Dendritic cell treated with granulocyte-macrophage colony-stimulating factor and Interleukin-4, amounts not matched to agents 40 ng/mL and 50 ng/mL, for 4 days (primary cell): ENCODE measurements around the gene FSTL4.

ENCODE experiments used
- H3K27ac Mint-ChIP-seq: one replicate; pipeline ENCODE4 v1.8.0; 2022; ENCODE audit warnings: mild to moderate bottlenecking, mixed read lengths
- H3K27me3 Mint-ChIP-seq: one replicate; pipeline ENCODE4 v1.8.0; 2022; ENCODE audit warnings: mild to moderate bottlenecking, mixed read lengths
- H3K36me3 Mint-ChIP-seq: one replicate; pipeline ENCODE4 v1.8.0; 2022; ENCODE audit warnings: low read depth, mixed read lengths
- H3K4me1 Mint-ChIP-seq: one replicate; pipeline ENCODE4 v1.8.0; 2022; ENCODE audit warnings: low read depth, mixed read lengths
- H3K4me3 Mint-ChIP-seq: one replicate; pipeline ENCODE4 v1.8.0; 2022; ENCODE audit warnings: mild to moderate bottlenecking, moderate library complexity, mixed read lengths
- H3K9me3 Mint-ChIP-seq: one replicate; pipeline ENCODE4 v1.8.0; 2022; ENCODE audit warnings: mixed read lengths
- intact Hi-C: fragments of 100-400 bp; cut with micrococcal nuclease; formaldehyde crosslinking; loops from one replicate; pipeline ENCODE4 v1.15.0; 2022

The FSTL4 gene

DNA sequence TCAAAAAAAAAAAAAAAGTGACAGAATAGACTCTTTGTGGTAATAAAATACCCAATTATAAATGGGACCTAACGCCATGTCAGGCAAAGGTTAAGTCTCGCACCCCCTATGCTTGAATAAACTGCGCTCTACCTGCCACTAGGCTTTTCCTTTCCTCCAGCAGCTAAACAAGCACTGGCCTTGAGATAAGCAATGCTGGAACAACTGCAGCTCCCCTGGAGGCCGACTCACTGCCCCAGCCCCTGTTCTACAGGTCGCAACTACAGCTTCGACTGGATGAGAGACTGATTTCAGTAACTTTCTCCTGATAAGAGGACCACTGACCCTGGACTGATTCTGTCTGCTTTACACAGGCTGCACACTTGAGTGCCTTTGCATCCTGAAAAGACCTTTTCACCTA lies 350.3 kb downstream of the FSTL4 start:
- no peaks in the 10 kb centered on the region for H3K4me1 Mint-ChIP-seq
- no peak overlapping the region for H3K27ac Mint-ChIP-seq
- intact Hi-C loops: no loop called here
- peaks cover 3% of the 10 kb centered on the region for H3K27me3 Mint-ChIP-seq
- no peaks in the 10 kb centered on the region for H3K36me3 Mint-ChIP-seq
- H3K9me3 Mint-ChIP-seq: no peaks in the 10 kb centered on the region
- no peak overlapping the region for H3K4me3 Mint-ChIP-seq

DNA sequence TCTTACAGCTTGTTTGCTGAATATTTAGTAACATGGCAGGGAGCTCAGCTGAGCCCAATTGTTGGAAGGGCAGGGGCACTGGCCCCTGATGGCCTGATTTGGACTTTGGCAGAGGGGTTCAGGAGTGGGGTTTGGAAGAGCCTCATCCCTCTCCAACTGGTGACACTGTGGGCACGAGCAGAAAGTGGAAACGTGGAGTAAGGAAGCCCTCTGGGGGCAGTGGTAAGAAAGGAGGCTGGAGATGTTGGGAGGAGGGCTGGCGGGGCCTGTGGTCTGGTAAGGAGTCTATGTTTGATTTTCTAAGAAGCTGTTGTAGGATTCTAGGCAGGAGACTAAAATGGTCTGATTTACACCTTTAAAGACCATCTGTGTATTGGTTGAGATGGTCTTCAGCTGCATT lies 351.6 kb downstream of the FSTL4 start:
- H3K4me1 Mint-ChIP-seq: no peaks in the 10 kb centered on the region
- no peak overlapping the region for H3K27ac Mint-ChIP-seq
- intact Hi-C loops: no loop called here
- H3K27me3 Mint-ChIP-seq: peaks cover 3% of the 10 kb centered on the region
- no peaks in the 10 kb centered on the region for H3K9me3 Mint-ChIP-seq
- H3K36me3 Mint-ChIP-seq: no peaks in the 10 kb centered on the region
- H3K4me3 Mint-ChIP-seq: no peak overlapping the region

- H3K27ac Mint-ChIP-seq: no peak overlapping the region
- no peak overlapping the region for H3K4me3 Mint-ChIP-seq
Measured at GRCh38 chr5:133259199-133259997, 352.9 kb downstream of the FSTL4 start.

GRCh38 chr5:133257977-133258376 lies 354.4 kb downstream of the FSTL4 start:
- Mint-ChIP-seq H3K27me3 (peaks cover 3% of the 10 kb centered on the region), H3K4me3 (no peak overlapping the region), H3K36me3 (no peaks in the 10 kb centered on the region), H3K4me1 (no peaks in the 10 kb centered on the region), H3K27ac (no peak overlapping the region), H3K9me3 (no peaks in the 10 kb centered on the region)
- intact Hi-C loops: no loop called here

More at GRCh38 chr5:133259199-133259997, 352.9 kb downstream of the FSTL4 start:
- Mint-ChIP-seq H3K36me3 (no peaks in the 10 kb centered on the region), H3K9me3 (no peaks in the 10 kb centered on the region), H3K27me3 (peaks cover 3% of the 10 kb centered on the region), H3K4me1 (no peaks in the 10 kb centered on the region)
- intact Hi-C loops: no loop called here

DNA sequence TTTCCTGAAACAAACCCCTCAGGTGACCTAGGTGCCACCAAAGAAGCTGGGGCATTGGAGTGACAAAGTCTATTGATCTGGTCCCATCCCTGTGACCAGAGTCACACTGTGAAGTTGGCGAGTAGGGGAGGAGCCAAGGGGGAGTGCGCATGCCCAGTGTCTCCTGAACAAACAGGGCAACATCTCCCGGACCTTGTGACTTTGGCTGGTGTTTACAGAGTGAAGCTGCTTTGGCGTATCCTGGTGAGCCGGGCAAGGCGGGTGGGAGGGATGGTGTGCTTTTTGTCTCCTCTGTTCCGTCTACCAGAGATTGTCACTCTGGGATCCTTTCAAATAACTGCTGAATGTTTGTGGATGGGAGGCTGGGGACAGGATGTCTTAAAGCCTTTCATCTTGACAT lies 356.1 kb downstream of the FSTL4 start:
- Mint-ChIP-seq H3K36me3 (no peaks in the 10 kb centered on the region), H3K27me3 (peaks cover 3% of the 10 kb centered on the region), H3K27ac (no peak overlapping the region), H3K4me1 (no peaks in the 10 kb centered on the region), H3K4me3 (no peak overlapping the region), H3K9me3 (no peaks in the 10 kb centered on the region)
- intact Hi-C loops: no loop called here

- intact Hi-C loops: no loop called here
- Mint-ChIP-seq H3K4me3 (no peak overlapping the region), H3K4me1 (no peaks in the 10 kb centered on the region), H3K27me3 (peaks cover 3% of the 10 kb centered on the region), H3K9me3 (no peaks in the 10 kb centered on the region), H3K27ac (no peak overlapping the region), H3K36me3 (no peaks in the 10 kb centered on the region)
Measured at GRCh38 chr5:133254803-133255202, 357.5 kb downstream of the FSTL4 start.

- intact Hi-C loops: no loop called here
- no peak overlapping the region for H3K27ac Mint-ChIP-seq
- no peaks in the 10 kb centered on the region for H3K36me3 Mint-ChIP-seq
- H3K9me3 Mint-ChIP-seq: no peaks in the 10 kb centered on the region
- no peaks in the 10 kb centered on the region for H3K27me3 Mint-ChIP-seq
- no peak overlapping the region for H3K4me3 Mint-ChIP-seq
- no peaks in the 10 kb centered on the region for H3K4me1 Mint-ChIP-seq
Measured at GRCh38 chr5:133253671-133254070, 358.7 kb downstream of the FSTL4 start.

GRCh38 chr5:133253070-133253469 lies 359.3 kb downstream of the FSTL4 start:
- Mint-ChIP-seq H3K27me3 (no peaks in the 10 kb centered on the region), H3K9me3 (no peaks in the 10 kb centered on the region), H3K4me1 (no peaks in the 10 kb centered on the region), H3K4me3 (no peak overlapping the region), H3K27ac (no peak overlapping the region), H3K36me3 (no peaks in the 10 kb centered on the region)
- intact Hi-C loops: no loop called here

GRCh38 chr5:133252133-133252480 lies 360.2 kb downstream of the FSTL4 start:
- no peaks in the 10 kb centered on the region for H3K36me3 Mint-ChIP-seq
- H3K9me3 Mint-ChIP-seq: no peaks in the 10 kb centered on the region

DNA sequence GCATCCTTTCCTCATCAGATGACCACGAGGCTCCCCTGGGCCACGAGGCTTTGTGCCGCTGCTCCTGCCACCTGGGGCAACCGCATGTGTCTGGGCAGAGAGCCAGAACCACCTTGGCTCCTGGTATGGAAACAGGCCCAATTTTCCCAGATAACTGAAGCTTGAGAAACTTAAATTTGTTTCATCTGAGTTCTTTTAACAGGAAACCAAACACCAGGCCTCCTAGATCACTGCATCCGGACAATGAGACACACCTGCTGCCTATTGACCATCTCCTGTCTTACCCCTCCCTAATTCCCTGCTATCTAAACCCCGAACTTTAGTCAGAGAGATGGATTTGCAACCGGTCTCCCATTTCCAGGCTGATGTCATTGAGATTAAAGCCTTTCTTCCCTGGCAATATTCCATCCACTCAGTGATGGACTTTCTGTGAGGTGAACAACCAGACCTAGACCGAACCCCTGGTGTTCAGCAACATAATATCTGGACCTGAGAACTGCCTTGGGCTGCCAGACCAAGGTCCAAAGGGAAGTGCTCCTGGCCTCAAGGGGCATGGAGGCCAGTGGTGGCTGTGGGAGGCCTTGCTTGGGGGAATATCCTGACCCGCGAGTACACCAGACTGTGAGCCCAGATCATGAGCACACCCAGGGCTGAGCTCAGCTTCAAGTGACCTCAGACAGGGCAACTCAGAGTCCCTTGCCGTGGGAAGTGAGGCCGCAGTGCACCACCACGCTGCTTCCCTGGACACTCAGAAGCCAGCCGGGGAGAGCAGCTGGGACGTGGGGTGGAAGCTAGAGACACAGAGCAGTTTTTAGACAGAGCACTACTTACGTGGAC lies 360.8 kb downstream of the FSTL4 start:
- Mint-ChIP-seq H3K9me3 (no peaks in the 10 kb centered on the region), H3K36me3 (no peaks in the 10 kb centered on the region), H3K27ac (no peak overlapping the region), H3K4me1 (no peaks in the 10 kb centered on the region), H3K27me3 (no peaks in the 10 kb centered on the region), H3K4me3 (no peak overlapping the region)
- intact Hi-C loops: no loop called here

More at GRCh38 chr5:133252133-133252480, 360.2 kb downstream of the FSTL4 start:
- H3K4me3 Mint-ChIP-seq: no peak overlapping the region
- intact Hi-C loops: no loop called here
- no peaks in the 10 kb centered on the region for H3K27me3 Mint-ChIP-seq
- no peaks in the 10 kb centered on the region for H3K4me1 Mint-ChIP-seq
- no peak overlapping the region for H3K27ac Mint-ChIP-seq

- Mint-ChIP-seq H3K4me3 (no peak overlapping the region), H3K4me1 (no peaks in the 10 kb centered on the region), H3K27me3 (no peaks in the 10 kb centered on the region), H3K36me3 (no peaks in the 10 kb centered on the region), H3K27ac (no peak overlapping the region), H3K9me3 (no peaks in the 10 kb centered on the region)
- intact Hi-C loops: no loop called here
Measured at GRCh38 chr5:133250527-133250926, 361.8 kb downstream of the FSTL4 start.

DNA sequence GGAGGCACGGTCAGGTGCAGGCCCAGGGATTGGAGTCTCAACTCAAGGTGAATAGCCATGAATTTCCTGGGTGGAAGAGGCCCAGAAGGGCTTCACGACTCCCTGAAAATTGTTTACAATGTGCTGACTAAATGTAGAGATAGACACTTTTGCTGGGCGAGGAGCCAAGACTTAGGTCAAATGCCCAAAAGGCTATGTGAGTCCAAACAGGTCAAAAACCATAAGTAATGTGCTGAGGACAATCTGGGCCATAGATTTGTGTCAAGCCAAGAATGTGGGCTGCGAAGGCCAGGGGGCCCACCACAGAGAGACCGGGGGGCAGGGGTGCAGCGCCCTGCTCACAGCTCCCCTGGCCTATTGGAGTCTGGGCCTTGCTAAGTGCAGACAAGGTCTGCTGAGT lies 362.7 kb downstream of the FSTL4 start:
- H3K9me3 Mint-ChIP-seq: no peaks in the 10 kb centered on the region
- no peak overlapping the region for H3K4me3 Mint-ChIP-seq
- no peaks in the 10 kb centered on the region for H3K36me3 Mint-ChIP-seq
- H3K27ac Mint-ChIP-seq: no peak overlapping the region
- no peaks in the 10 kb centered on the region for H3K4me1 Mint-ChIP-seq
- intact Hi-C loops: loop anchor here (5.0 kb wide), 1 partner anchor 137 kb away; no protein-coding TSS in a partner anchor
- H3K27me3 Mint-ChIP-seq: no peaks in the 10 kb centered on the region

DNA sequence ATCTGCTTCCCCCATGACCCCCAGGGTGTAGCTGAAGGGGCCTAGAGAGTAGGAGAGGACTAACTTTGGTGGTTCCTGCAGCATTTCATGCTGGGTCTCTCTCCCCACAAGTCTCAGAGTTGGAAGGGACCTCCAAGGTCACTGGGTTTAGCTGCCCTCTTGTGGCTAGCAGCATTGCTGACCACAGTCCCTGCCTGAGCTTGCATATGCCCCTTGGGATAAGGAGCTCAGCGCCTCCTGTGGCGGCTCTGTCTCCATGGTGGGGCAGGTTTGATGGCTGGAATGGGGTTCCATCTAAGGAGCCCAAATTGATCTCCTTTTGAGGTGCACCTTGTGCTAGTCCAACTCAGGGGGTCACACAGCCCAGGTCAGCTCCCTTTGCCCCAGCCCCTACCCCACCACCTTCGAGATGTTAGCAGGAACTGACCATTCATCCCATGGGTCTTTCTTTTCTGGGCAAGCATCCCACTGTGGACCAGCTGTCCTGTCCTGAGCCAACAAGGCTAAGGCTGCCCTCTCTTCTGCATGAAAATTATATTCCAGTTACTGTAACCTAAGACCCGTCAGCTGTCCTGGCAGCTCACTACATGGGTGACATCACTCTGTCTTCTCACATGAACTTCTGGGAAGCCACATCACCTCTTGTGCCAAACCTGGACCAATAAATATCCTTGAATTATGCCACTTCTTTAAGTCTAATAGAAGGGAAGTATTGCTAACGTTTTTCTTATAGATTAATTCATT lies 364.3 kb downstream of the FSTL4 start:
- H3K4me1 Mint-ChIP-seq: no peaks in the 10 kb centered on the region
- H3K27ac Mint-ChIP-seq: no peak overlapping the region
- no peak overlapping the region for H3K4me3 Mint-ChIP-seq
- intact Hi-C loops: loop anchor here (5.0 kb wide), 1 partner anchor 136 kb away; no protein-coding TSS in a partner anchor
- H3K36me3 Mint-ChIP-seq: no peaks in the 10 kb centered on the region
- no peaks in the 10 kb centered on the region for H3K9me3 Mint-ChIP-seq
- H3K27me3 Mint-ChIP-seq: no peaks in the 10 kb centered on the region
